GM19467 (cell line): Measurements from ENCODE around the gene RAB4B.
"Not testable (repeated sequence)": the region's sequence is repeated elsewhere in the genome, so short reads cannot be mapped to it uniquely, and the experiment has no call there.

ENCODE experiments used
- ATAC-seq: cut with Tn5 transposase; IDR thresholded peaks from one replicate; pipeline ENCODE4 v1.9.1; 2021; ENCODE audit warnings: mild to moderate bottlenecking, moderate library complexity; ENCODE audit not compliant: unreplicated experiment

RAB4B gene

DNA sequence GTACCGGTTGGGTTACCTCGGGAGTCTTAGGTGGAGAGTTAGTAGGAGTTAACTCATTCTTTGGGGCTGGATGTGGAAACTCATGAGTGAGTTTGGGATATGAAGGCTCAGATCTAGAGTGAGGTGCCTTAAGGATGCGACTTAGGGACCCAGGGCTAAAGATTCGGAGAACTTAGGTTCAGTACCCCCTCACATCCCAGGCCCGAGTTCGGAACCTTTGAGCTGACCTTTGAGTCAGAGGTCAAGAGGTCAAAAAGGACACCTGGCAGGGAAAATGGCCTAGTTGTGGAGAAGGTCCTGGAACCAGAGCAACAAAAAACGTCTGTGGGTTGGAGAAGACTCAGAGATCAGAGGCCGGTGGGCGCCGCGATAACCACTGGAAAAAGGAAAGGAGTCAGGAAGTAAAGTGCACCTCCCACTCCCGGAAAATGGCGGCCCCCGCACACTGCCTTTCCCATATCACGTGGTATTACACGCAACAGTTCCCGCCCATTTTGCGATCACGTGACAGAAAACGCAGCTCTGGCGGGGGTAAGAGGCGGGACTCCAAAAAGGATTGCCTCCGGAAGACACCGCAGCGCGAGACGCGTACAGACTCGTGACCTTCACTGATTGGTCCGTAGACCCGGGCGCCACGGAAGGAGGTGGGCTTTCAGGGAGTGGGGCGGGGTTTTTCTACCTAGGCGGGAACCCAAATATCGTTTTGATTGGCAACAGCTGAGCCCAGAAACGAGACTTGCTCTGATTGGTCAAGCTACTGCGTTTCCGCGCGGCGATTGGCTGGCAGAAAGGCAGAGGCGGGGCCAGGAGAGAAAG is 27.8 kb upstream of the RAB4B start, which contains the start of gene ACTMAP:
ACTMAP (minus strand) TSS at position 420 of the 816 bp plus-strand sequence. CDS start 674 bp downstream, outside the sequence.
- ATAC-seq: peak; percentile 78

DNA sequence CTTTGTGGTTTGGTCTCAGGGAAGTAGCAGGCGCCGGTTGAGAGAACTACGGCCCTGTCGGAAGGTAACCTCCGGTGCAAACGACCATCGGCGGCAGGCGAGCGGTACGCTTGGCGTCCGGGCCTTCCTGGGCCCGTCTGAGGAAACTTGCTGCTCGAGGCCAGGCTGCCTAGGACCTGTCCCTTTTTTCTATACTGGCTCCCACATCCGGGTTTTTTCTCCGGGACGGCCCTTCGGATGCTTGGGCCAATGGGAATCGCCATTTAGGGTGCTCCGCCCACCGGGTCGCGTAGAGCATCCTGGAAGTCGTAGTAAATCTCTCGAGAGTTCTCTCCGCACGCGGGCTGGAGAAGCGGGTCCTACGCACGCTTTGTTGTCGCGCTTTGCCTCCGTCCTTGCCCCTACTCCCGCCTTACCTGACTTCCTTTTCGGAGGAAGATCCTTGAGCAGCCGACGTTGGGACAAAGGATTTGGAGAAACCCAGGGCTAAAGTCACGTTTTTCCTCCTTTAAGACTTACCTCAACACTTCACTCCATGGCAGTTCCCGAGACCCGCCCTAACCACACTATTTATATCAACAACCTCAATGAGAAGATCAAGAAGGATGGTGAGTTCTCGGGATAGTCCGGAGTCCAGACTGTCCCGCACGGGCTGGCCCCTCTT is 27.0 kb upstream of the RAB4B start, which contains the start of gene SNRPA:
SNRPA (plus strand) TSS at position 330 of the 664 bp plus-strand sequence; CDS start at position 536, 206 bp downstream.
- peak; percentile 43 for ATAC-seq

DNA sequence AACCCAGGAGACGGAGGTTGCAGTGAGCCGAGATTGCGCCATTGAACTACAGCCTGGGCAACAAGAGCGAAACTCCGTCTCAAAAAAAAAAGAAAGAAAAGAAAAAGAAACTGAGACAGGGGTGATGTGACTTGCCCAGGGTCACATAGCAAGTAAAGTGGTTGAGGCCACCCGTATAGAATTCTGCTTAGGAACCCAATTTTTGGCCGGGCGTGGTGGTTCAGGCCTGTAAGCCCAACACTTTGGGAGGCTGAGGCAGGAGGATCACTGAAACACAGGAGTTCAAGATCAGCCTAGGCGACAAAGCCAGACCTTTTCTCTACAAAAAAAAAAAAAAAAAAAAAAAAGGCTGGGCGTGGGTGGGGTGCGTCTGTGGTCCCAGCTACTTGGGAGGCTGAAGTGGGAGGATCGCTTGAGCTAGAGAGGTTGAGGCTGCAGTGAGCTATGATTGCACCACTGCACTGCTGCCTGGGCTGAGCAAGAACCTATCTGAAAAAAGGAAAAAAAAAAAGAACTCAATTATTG is 25.7 kb upstream of the RAB4B start:
- no peak for ATAC-seq

DNA sequence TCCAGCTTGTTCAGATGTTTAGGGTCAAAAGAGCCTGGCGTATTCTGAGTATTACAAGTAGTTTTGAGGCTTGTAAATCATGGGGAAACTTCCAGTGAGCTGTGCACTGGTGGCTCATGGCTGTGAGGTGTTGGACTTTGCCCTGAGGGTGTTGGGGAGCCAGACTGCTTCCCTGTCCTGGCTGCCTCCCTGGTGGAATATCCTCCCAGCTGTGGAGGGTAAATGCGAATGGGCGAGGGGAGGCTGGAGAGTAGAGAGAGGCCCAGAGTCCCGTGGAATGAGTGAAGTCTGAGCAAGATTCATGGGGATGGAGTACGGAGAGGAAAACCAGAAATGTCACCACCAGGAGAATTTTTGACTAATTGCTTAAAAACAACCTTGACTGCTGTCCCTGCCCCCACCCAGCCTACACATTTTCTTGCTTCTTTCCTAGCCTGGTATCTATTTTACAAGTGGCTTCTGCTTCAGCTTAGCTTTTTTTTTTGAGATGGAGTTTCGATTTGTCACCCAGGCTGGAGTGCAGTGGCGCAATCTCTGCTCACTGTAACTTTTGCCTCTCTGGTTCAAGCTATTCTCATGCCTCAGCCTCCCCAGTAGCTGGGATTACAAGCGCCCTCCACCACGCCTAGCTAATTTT is 23.3 kb upstream of the RAB4B start:
- ATAC-seq: no peak

DNA sequence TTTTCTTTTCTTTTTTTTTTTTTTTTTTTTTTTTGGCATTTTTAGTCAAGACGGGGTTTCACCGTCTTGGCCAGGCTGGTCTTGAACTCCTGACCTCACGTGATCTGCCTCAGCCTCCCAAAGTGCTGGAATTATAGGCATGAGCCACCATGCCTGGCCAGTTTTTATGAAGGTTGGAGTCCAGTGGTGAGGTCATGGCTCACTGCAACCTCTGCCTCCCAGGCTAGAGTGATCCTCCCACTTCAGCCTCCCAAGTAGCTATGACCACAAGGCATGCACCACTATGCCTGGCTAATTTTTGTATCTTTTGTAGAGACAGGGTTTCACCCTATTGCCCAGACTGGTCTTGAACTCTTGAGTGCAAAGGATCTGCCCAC is 22.8 kb upstream of the RAB4B start:
- ATAC-seq: no peak

DNA sequence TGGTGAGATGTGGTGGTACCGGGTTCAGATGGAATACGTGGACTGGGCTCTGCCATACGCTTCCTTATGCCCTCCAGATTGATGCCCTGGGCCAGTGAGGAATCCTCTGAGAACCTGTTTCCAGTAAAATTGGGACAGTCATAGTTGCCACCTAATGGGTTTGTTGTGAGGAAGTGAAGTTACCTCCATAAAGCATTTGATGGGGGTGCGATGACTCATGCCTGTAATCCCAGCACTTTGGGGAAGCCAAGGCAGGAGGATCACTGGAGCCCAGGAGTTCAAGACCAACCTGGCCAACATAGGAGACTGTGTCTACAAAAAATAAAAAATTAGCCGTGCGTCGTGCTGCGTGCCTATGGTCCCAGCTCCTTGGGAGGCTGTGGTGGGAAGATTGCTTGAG is 22.3 kb upstream of the RAB4B start:
- ATAC-seq: no peak

DNA sequence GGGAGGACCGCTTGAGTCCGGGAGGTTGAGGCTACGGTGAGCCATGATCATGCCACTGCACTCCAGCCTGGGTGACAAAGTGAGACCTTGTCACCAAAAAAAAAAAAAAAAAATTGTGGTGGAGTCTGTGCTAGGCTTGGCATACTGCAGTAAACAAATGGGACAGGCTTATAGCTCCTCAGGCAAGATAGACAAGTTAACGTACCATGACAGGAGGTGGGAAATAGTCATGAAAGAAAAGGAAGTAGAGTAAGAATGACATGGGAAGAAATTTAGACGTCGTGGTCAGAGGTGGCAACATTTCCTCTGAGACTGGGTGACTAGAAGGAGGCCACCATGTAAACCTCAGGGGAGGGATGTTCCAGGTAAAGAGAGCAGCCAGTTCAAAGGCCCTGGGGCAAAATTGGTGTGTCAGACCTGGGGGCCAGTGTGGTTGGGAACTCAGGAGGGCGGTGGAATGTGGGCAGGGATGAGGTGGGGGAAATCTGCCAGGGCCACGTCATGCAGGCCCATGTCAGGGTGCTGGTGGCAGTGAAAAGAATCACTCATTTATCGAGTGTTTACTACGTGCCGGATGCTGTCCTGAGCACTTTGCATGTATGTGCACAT is 21.4 kb upstream of the RAB4B start:
- no peak for ATAC-seq

DNA sequence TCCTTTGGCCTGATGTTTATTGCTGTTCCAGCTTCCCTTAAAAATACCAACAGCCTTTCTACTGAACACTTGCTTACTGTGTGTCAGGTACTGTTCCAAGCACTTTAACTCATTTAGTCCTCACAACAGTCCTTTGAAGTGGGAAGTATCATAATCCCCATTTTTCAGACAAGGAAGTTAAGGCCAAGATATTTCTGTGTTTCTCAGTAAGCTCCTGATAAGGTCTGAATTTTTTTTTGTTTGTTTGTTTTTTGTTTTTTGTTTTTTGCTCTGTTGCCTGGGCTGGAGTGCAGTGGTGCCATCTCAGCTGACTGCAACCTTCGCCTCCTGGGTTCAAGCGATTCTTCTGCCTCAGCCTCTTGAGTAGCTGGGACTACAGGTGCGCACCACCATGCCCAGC is 19.6 kb upstream of the RAB4B start:
- no peak for ATAC-seq

DNA sequence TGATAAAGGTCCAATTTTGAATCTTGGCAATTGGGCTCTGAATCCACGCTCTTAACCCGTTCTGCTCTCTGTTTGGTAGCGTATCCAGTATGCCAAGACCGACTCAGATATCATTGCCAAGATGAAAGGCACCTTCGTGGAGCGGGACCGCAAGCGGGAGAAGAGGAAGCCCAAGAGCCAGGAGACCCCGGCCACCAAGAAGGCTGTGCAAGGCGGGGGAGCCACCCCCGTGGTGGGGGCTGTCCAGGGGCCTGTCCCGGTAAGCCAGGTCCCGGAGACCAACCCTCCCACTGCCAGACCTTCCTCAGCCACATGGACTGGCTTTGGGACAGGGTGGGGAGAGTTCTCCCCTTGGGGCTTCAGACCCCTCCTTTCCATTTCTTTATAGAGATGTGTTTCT is 18.7 kb upstream of the RAB4B start:
- ATAC-seq: no peak

DNA sequence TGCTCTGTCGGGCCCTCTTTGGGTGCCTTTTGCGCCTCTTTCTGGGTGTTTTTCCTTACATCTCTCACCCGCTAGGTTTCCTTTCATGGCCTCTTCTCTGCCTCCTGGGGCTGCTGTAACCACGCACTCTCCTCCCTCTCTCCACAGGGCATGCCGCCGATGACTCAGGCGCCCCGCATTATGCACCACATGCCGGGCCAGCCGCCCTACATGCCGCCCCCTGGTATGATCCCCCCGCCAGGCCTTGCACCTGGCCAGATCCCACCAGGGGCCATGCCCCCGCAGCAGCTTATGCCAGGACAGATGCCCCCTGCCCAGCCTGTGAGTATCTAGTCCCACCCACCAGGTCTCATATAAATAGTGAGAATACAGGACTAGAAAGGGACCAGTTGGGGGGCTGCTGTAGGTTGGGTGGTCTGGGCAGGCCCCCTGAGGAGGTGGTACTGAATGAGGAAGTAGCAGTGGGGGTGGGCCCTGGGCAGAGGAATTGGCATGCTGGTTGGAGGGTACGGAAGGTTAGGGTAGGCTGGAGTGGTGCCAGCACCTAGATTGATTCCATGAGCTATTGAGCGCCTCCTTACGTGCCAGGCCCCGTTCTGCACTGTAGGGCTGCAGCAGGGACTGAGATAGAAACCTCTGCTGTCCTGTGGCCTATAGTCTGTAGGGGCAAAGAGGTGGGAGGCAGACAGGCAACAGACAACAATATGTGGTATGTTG is 15.1 kb upstream of the RAB4B start:
- no peak for ATAC-seq

DNA sequence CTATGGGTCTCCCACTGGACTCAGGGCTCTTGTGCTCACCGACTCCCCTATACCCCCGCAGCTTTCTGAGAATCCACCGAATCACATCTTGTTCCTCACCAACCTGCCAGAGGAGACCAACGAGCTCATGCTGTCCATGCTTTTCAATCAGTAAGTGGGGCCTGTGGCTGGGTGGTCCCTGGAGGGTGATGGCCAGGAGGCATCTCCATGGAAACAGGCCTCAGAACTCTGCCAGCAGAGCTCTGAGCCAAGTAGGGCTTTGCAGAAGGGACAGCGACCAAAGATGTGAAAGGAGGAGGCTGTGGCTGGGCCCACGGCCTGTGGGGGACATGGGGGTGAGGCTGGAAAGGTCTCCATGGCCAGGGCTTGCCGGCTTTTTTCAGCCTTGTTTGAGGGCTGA is 14.5 kb upstream of the RAB4B start:
- ATAC-seq: no peak

DNA sequence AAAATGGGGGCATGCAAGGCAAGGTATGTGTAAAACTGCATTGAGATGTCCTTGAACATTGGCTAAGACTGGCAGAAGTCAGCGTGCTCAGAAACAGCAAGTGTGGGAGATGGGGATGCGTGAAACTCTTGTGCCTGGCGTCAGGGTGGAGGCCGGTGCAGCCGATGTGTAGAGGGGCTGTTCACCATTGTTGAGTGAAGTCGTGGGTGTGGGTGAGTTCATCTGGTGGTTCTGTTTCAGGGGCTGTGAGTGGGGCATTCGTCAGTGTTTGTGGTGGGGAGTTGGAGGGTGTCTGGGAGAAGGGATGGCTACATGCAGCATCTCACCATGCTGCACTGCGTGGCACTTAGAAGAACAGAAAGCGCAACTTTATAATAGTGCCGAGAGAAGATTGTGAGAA is 14.1 kb upstream of the RAB4B start:
- no peak for ATAC-seq

DNA sequence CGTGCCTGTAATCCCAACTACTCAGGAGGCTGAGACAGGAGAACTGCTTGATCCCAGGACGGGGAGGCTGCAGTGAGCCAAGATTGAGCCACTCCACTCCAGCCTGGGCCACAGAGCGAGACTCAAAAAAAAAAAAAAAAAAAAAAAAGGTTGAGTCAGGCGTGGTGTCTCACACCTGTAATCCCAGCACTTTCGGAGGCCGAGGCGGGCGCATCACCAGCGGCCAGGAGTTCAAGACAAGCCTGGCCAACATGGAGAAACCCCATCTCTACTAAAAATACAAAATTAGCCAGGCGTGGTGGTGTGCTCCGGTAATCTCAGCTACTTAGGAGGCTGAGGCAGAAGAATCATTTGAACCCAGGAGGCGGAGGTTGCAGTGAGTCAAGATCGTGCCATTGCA is 11.7 kb upstream of the RAB4B start:
- ATAC-seq: not testable (repeated sequence)

DNA sequence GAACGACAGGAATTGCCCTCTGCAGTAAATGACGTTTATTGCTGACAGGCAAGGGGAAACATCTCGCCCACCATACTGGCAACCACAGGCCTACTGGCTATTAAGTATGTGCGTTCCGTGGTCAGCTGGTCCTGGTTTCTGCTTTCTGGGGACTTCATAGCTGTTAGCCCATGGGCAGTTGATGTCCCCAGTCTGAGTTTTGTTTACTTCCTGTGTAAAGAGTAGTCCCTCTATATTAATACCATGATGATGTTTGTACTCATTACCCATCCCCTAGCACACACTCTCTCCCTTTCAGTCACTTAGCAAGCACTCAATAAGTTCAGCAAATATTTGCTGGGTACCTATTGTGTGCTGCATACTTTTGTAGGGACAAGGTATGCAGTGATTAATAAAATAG is 9.2 kb upstream of the RAB4B start:
- no peak for ATAC-seq

DNA sequence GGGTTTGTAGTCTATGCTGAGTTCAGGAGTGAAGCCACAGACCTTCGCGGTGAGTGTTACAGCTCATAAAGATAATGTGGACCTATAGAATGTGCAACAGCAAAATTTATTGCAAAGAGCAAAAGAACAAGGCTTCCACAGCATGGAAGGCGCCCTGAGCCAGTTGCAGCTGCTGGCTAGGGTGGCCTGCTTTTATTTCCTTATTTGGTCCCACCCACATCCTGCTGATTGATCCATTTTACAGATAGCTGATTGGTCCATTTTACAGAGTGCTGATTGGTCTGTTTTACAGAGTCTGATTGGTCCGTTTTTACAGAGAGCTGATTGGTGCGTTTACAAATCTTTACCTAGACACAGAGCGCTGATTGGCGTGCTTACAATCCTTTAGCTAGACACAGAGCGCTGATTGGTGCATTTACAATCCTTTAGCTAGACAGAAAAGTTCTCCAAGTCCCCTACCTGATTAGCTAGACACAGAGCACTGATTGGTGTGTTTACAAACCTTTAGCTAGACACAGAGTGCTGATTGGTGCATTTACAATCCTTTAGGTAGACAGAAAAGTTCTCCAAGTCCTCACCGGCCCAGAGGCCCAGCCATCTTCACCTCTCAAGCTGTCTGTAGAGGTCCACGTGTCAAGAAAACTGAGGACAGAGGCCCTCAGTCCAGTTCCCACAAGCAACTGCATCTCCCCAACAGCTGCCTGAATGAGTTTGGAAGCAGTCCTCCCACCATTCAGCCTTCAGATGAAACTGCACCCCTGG is 6.8 kb upstream of the RAB4B start:
- ATAC-seq: not testable (repeated sequence)

DNA sequence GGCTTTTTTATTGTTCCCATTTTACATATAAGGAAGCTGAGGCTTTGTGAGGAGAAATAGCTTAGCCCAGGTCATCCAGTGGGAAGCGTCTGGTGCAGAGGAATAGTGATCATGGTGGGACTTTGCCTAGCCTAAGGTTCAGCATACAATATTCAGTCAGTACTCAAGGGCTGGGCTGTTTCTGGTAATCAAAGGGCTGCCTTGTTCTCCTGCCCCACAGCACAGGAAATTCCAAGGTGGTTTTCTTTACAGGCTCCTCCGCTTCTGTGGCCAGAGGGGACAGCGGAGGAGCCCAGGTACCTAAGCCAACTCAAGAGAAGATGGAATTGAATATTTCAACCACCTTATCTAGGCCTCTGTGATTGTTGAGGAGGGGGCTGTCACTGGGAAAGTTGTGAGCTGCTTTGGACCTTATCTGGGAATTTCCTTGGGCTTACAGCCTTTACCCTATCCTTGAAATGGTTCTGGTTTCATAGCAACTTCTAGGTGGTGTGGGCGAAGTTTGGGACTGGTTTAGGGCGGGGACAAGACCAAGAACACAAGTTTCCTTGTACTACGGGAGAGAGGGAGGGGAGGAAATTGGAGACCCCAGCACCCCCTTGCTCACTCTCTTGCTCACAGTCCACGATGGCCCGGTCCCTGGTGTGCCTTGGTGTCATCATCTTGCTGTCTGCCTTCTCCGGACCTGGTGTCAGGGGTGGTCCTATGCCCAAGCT is 3.0 kb upstream of the RAB4B start, which contains the start of gene MIA:
MIA (plus strand) TSS at position 606 of the 716 bp plus-strand sequence; CDS start at position 628, 22 bp downstream.
- ATAC-seq: no peak

DNA sequence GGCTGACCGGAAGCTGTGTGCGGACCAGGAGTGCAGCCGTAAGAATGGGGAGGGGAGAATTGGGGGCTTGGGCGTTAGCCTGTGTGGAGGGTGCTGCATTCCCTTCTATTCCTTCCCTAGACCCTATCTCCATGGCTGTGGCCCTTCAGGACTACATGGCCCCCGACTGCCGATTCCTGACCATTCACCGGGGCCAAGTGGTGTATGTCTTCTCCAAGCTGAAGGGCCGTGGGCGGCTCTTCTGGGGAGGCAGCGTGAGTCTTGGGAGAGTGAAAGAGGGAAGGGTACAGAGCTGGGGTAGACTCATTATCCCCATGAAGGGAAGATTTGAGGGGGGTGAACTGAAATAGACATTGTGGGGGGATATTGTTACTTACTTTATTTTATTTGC is 2.4 kb upstream of the RAB4B start:
- no peak for ATAC-seq

DNA sequence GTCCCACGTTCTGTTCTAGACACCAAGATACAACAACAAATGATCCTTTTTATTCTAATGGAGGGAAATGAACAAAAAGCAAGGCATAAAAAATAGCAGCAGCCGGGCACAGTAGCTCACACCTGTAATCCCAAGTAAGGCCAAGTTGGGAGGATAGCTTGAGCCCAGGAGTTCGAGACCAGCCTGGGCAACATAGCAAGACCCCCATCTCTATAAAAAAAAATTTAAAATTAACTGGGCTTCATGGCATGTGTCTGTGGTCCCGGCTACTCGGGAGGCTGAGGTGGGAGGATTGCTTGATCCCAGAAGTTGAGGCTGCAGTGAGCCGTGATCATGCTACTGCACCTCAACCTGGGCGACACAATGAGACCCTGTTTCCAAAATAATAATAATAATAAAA is 1.7 kb upstream of the RAB4B start:
- no peak for ATAC-seq
